ENCODE results near the gene SFRP5.

GRCh38 chr10:97805949-97806348 is 34.1 kb upstream of the SFRP5 start:
- TF ChIP-seq, protein P1, sequence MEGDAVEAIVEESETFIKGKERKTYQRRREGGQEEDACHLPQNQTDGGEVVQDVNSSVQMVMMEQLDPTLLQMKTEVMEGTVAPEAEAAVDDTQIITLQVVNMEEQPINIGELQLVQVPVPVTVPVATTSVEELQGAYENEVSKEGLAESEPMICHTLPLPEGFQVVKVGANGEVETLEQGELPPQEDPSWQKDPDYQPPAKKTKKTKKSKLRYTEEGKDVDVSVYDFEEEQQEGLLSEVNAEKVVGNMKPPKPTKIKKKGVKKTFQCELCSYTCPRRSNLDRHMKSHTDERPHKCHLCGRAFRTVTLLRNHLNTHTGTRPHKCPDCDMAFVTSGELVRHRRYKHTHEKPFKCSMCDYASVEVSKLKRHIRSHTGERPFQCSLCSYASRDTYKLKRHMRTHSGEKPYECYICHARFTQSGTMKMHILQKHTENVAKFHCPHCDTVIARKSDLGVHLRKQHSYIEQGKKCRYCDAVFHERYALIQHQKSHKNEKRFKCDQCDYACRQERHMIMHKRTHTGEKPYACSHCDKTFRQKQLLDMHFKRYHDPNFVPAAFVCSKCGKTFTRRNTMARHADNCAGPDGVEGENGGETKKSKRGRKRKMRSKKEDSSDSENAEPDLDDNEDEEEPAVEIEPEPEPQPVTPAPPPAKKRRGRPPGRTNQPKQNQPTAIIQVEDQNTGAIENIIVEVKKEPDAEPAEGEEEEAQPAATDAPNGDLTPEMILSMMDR (IDR thresholded peaks at IDR 0.05): no peak
- TF ChIP-seq POLR2A (IDR thresholded peaks at IDR 0.05): no peak

Data from vagina (tissue), 2 donors.